HG03565 (cell line): ENCODE results near the gene RERGL.
"Not testable (repeated sequence)": the region's sequence is repeated elsewhere in the genome, so short reads cannot be mapped to it uniquely, and the experiment has no call there.

Experiments
- ATAC-seq: cut with Tn5 transposase; IDR thresholded peaks from one replicate; pipeline ENCODE4 v1.9.1; 2021; ENCODE audit warnings: mild to moderate bottlenecking, moderate library complexity; ENCODE audit not compliant: unreplicated experiment

RERGL gene

GRCh38 chr12:18090093-18090492, at the start of gene RERGL:
Gene RERGL (minus strand): TSS chr12:18090193. CDS start chr12:18090140, 53 bp downstream.
- ATAC-seq: no peak

DNA sequence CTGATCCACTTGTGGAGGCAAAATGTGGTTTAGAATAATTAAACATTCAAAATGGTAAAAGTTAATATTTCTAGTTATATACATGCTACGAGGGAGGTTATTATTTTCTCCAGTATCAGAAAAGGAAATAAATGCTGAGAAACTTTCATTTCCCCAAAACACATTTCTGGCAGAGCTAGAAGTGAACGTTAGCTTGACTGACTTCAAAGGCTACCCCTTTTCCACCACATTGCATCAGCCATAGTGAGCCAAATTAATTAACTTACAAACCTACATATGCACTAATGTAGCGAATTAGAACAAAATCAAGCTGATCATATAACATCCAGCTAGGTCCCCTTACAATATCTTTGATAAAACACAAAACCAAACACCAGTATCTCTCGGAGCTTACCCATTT, 49.3 kb upstream of the RERGL start:
- no peak for ATAC-seq

DNA sequence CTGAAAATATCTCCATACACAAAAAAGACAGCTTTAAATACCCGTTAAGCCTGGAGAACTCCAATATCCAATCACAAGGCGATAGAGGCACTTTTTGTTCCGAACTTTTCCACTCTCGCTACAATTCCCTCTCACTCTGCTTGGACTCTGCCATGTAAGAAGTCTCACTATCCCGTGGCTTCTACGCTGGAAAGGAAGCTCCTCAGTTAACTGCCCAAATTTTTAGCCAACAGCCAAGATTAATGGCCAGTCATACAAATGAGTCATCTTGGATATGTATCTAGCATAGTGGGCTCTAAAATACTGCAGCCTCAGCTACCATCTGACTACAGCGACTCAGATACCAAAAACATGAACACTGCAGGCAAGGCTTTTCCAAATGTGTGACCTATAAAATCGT, 45.5 kb upstream of the RERGL start:
- no peak for ATAC-seq

DNA sequence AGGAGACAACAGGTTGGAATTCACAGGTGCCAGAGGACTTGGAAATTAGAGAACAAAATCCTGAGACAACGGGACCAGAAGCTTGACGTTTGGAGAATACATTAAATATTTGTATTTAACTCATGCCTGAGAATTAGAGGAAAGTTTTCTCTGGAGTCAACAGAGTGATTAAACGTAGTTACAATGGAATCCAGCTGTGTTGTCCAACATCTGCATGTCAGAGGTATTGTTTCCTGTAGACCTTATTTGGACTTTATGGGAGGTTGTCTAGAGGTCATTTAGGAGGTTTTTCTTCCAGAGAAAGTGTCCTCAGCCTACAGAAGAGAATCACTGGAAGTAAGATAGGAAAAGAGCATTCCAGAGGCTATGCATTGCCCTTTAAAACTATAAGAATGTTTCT, 45.1 kb upstream of the RERGL start:
- no peak for ATAC-seq

GRCh38 chr12:18130851-18131250, 40.9 kb upstream of the RERGL start:
- no peak for ATAC-seq

- ATAC-seq: no peak
Observed at GRCh38 chr12:18123707-18124106, 33.7 kb upstream of the RERGL start.

DNA sequence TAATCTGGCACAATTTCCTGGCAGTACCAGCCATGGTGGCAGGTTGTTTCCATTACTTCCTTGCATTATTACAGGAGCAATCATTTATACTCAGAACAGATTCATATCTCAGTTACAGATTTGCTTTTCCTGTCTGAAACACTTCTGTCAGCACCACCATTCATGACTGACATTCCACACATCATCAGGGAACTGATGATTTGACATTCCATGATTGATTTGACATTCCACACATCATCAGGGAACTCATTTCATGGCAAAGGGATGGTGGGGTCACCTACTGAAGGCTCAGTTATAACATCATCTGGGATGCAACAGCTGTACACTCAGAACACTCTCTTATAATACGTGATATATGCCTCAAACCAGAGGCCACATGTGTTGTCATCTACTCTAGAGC, 30.9 kb upstream of the RERGL start:
- ATAC-seq: no peak

DNA sequence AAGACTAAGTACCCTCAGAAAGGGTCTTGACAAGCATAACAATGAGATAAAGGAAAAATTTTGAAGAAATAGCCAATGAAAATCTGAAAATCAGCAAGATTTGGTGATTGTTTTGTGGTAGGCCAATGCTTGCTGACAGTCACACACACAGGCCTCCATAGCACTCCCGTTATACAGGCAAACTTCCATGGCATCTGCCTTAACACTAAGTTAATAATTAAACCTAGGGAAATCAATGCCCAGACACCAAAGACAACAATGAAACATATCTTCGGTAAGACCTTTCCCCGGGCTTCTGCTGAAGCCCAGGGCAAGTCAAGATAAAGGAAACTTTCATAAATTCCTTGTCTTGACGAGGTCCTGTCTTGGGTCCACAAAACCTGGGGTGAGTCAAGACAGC, 18.6 kb upstream of the RERGL start:
- ATAC-seq: no peak

- no peak for ATAC-seq
Observed at GRCh38 chr12:18103624-18104023, 13.6 kb upstream of the RERGL start.

DNA sequence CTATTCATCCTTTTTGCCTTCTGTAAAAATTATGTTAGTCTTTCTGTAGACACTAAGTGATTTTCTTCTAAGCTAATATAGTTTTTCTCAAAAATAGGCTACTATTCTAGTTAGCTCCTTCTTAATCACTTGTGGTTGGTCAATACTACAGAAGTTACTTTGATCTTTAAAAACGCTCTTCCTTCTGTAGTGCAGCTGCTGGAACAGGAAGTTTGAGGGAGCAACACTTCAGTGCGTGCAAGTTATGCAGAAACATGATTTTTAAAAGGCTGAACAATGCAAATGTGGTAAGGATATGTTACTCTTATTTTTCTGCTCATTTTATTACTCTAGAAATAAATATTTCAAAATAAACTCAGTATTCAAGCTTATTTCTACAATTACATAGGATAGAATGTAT, 11.1 kb upstream of the RERGL start:
- ATAC-seq: no peak

DNA sequence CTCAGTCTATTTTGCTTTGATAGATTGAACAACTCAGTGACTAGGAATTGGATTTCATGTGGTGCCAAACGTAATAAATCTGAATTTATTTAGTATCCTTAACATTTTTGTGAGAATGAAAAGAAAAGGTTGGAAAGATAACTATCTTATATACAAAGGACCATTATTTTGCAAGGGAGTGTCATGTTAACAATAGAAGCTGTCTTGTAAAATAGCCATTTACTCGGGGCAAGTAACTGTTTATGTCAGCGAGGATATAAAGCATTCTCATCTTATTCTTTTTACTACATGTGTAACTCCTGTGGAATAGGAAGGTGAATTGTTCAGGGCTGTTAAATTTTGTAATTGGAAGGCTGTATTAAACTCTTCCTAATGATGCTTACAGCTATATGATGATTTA, 5.9 kb downstream of the RERGL start:
- no peak for ATAC-seq

- ATAC-seq: no peak
Observed at GRCh38 chr12:18079541-18080246, 10.3 kb downstream of the RERGL start.

DNA sequence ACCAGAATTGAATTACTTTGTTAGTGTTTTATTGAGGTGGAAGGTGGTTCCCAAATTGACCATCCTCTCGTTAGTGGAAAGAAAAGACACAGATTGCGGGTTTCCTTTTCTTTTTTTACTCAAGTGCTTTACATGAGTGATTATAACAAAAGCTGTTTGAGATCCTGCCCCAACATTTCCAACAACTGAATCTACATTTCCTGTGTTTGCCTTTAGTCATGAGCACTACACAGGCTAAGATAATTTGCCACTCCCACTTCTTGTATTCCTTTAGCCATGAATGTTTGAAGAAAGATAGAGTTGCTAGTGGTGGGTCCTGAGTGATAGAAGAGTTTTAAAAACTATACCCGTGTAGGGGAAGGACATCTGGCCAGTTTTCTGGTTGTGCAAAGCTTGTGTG, 16.0 kb downstream of the RERGL start:
- no peak for ATAC-seq

DNA sequence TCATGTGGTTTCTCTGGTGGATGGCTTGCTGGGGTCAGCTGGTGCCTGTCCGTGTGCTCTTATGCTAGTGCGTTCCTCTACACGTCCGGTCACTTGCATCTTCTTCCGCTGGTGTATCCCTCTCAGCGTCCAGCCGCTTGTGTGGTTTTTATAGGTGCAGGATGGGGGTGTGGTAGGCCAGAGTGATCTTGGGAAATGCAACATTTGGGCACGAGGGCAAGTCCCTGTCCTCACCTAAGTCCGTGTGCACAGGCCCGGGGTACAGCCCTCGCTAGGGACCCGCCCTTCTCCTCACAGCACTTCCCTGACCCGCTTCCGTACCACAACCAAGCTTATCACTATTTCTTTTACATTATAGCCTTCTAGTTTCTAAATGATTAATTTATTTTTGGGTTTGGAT, 17.3 kb downstream of the RERGL start:
- no peak for ATAC-seq

DNA sequence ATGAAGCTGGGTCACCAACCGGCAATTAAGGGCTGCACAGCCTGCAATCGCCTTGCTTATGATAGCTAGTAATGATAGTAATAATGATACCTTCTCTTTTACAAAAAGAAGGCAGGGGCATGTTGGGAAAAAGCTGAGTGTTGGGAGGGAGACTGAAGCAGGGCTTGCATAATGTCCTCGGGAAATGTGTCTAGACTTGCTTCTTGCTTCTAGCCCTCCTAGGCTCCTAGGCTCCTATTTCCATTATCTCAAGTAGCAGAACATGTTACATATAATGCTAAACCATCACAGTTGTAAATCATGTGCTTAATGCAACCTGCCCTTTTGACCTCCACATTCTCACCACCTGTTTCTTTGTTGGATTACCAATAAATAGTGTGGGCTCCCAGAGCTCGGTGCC, 18.7 kb downstream of the RERGL start:
- ATAC-seq: no peak

DNA sequence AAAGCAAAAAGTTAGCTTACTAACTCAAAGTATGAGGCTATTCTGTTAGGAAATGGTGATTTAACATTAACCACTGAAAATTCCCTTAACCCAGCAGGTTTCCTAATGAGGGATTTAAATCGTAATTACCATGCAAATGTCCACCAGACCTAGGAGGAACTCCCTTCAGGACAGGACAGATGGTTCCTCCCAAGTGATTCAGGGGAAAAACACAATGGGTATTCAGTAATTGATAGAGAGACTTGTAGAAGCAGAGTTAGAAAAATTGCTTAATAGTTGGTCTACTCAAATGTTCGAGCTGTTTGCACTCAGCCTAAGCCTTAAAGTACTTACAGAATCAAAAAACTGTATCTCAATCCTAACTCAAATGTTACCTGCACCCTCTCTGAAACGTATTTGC, 21.6 kb downstream of the RERGL start:
- no peak for ATAC-seq

- ATAC-seq: no peak
Observed at GRCh38 chr12:18066666-18067065, 23.3 kb downstream of the RERGL start.

DNA sequence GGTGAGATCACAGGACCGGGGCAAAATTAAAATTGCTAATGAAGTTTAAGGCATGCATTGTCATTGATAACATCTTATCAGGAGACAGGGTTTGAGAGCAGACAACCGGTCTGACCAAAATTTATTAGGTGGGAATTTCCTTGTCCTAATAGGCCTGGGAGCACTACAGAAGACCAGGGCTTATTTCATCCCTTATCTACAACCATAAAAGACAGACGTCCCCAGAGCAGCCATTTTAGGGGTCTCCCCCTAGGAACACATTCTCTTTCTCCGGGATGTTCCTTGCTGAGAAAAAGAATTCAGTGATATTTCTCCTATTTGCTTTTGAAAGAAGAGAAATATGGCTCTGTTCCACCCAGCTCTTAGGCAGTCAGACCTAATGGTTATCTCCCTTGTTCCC, 27.1 kb downstream of the RERGL start:
- ATAC-seq: not testable (repeated sequence)

GRCh38 chr12:18057051-18057450, 32.9 kb downstream of the RERGL start:
- no peak for ATAC-seq

GRCh38 chr12:18054925-18055619, 34.9 kb downstream of the RERGL start:
- no peak for ATAC-seq

DNA sequence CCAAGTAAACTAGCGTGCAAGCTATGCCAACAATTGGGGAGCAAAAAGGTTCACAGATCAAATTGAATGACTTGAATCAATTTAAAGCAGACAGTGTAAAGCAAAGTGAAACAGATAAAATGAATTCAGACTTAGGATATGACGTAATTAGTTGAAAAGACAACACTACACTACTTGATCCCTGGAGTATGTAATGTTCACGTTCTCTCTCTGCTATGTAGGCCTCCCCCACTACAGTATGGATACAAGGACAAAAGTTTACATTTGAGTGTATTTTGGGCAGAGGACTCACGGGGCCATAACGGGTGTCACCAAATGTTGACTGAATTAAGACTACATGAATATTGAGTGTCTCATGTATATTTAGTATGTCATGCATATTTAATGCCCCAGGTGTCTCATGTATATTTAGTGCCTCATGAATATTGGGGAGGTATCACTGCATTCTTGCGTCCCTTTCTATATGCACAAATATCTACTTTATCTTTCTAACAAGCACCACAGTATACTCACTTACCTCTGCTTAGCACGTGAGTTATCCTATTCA, 44.5 kb downstream of the RERGL start:
- no peak for ATAC-seq

DNA sequence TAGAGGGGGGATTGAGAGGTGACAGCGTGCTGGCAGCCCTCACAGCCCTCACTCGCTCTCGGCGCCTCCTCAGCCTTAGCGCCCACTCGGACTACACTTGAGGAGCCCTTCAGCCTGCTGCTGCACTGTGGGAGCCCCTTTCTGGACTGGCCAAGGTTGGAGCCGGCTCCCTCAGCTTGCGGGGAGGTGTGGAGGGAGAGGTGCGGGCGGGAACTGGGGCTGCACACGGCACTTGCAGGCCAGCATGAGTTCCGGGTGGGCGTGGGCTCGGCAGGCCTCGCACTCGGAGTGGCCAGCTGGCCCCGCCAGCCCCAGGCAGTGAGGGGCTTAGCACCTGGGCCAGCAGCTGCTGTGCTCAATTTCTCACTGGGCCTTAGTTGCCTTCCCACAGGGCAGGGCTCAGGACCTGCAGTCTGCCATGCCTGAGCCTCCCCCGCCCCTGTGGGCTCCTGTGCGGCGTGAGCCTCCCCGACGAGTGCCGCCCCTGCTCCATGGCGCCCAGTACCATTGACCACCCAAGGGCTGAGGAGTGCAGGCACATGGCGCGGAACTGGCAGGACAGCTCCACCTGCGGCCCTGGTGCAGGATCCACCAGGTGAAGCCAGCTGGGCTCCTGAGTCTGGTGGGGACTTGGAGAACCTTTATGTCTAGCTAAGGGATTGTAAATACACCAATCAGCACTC, 49.8 kb downstream of the RERGL start:
- not testable (repeated sequence) for ATAC-seq
